Loucy (cell line): Measurements from ENCODE around the gene KLHDC4.

ENCODE experiments used
- EZH2phosphoT487 ChIP-seq: fragments of 200-600 bp; IDR thresholded peaks from 2 replicates; pipeline ENCODE4 v1.6.1; 2018; ENCODE audit warnings: antibody characterized with exemption, mild to moderate bottlenecking, moderate library complexity, borderline replicate concordance
- TF ChIP-seq, protein P1 (sequence below): fragments of 200-600 bp; sonication (generic); conservative IDR thresholded peaks from 2 replicates; pipeline ENCODE4 v1.5.1; 2014; ENCODE audit warnings: mild to moderate bottlenecking, antibody characterized with exemption, low read length

DNA sequence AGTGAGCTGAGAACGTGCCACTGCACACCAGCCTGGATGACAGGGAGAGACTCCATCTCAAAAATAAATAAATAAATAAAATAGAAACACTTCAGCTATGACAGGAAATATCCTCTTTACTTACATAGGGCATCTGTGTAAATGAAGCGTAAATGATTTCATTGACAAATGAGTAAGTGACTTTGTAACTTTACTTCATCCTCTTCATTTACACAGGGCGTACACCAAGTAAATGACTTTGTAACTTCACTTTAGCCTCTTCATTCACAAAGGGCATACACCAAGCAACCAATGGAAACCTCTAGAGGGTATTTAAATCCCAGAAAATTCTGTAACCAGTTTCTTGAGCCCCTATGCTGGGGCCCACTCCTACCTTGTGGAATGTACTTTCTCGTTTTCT lies 16.2 kb upstream of the KLHDC4 start:
- TF ChIP-seq, protein P1, sequence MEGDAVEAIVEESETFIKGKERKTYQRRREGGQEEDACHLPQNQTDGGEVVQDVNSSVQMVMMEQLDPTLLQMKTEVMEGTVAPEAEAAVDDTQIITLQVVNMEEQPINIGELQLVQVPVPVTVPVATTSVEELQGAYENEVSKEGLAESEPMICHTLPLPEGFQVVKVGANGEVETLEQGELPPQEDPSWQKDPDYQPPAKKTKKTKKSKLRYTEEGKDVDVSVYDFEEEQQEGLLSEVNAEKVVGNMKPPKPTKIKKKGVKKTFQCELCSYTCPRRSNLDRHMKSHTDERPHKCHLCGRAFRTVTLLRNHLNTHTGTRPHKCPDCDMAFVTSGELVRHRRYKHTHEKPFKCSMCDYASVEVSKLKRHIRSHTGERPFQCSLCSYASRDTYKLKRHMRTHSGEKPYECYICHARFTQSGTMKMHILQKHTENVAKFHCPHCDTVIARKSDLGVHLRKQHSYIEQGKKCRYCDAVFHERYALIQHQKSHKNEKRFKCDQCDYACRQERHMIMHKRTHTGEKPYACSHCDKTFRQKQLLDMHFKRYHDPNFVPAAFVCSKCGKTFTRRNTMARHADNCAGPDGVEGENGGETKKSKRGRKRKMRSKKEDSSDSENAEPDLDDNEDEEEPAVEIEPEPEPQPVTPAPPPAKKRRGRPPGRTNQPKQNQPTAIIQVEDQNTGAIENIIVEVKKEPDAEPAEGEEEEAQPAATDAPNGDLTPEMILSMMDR: no peak
- TF ChIP-seq EZH2phosphoT487: no peak
